NCI-H1105 treated with DMSO at 0.1 percent for 48 hours (cell line): ENCODE data around the gene NEK5.
A peak's percentile ranks its signal among the peaks of the same experiment; 100 is the strongest.
"Not testable (repeated sequence)": the region's sequence is repeated elsewhere in the genome, so short reads cannot be mapped to it uniquely, and the experiment has no call there.

ENCODE experiments used
- DNase-seq: peaks from one replicate; lab custom pipeline; 2025; lab: John Stamatoyannopoulos, UW

Gene NEK5, protein sequence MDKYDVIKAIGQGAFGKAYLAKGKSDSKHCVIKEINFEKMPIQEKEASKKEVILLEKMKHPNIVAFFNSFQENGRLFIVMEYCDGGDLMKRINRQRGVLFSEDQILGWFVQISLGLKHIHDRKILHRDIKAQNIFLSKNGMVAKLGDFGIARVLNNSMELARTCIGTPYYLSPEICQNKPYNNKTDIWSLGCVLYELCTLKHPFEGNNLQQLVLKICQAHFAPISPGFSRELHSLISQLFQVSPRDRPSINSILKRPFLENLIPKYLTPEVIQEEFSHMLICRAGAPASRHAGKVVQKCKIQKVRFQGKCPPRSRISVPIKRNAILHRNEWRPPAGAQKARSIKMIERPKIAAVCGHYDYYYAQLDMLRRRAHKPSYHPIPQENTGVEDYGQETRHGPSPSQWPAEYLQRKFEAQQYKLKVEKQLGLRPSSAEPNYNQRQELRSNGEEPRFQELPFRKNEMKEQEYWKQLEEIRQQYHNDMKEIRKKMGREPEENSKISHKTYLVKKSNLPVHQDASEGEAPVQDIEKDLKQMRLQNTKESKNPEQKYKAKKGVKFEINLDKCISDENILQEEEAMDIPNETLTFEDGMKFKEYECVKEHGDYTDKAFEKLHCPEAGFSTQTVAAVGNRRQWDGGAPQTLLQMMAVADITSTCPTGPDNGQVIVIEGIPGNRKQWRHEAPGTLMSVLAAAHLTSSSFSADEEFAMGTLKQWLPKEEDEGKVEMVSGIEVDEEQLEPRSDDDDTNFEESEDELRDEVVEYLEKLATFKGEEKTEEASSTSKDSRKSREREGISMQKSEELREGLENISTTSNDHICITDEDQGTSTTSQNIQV

GRCh38 chr13:52128714-52129700 is at the start of gene NEK5:
Gene NEK5, minus strand, starts transcription at chr13:52129073. Its CDS starts 1,591 bp downstream, at chr13:52127482.
- DNase-seq: peak; percentile 32

GRCh38 chr13:52177276-52177675 is 48.4 kb upstream of the NEK5 start:
- no peak for DNase-seq

DNA sequence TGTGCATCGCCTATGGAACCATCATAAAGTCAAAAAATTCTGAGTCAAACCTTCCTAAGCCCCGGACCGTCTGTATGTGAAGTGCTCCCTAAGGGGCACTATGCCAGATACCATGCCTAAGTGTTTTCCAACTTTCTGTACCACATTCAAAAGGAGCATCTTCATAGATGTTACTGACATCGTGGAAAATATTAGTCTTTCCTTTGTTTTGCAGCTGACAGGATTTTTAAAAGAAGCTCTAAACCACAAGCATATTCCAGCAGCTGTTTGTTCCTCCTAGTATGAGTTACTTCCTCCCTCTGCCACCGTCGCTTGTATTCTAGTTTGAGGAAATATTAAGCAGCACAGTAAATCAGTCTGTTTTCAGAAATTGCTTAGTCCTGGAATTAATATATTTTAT is 45.1 kb upstream of the NEK5 start:
- DNase-seq: not testable (repeated sequence)

- DNase-seq: no peak
Measured at GRCh38 chr13:52173373-52173772, 44.5 kb upstream of the NEK5 start.

DNA sequence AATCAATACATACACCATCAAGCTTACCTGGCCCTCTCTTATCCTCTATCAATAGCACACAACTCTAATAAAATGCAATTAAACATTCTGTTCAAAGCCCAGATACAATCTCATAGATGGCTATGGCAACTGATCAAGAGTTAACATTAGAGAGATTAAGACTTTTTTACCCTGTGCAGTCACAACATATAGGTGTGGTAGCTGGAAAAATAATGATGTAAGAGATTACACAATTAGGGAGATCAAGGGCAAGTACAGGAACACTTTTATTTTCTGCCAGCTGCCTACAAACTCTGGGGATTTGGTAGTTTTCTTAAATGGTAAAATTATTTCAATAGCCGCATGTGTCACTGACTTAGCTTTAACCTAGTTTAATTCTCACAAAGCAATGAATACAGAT is 42.8 kb upstream of the NEK5 start:
- DNase-seq: not testable (repeated sequence)

GRCh38 chr13:52170828-52171391 is 42.0 kb upstream of the NEK5 start:
- DNase-seq: not testable (repeated sequence)

DNA sequence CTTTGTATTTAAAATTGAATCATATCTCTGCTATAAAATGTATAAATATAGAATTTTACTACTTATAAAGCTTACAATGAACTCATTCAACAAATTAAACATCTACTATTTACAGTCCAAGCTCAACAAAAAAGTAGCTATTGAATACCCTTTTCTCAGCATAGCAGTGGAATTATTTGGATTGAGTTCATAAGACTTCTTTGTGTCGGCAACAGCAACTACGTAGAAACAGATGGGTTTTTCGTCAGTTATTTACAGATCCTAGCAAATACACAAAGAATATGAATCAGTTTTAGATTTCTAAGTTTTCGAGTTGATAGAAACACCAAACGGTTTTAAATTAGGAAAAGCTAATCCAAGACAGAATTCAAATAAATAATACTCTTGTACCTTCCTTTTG is 41.0 kb upstream of the NEK5 start:
- no peak for DNase-seq

- DNase-seq: no peak
Measured at GRCh38 chr13:52165411-52165810, 36.5 kb upstream of the NEK5 start.

GRCh38 chr13:52164989-52165388 is 36.1 kb upstream of the NEK5 start:
- DNase-seq: no peak

GRCh38 chr13:52163878-52164277 is 35.0 kb upstream of the NEK5 start:
- DNase-seq: not testable (repeated sequence)

DNA sequence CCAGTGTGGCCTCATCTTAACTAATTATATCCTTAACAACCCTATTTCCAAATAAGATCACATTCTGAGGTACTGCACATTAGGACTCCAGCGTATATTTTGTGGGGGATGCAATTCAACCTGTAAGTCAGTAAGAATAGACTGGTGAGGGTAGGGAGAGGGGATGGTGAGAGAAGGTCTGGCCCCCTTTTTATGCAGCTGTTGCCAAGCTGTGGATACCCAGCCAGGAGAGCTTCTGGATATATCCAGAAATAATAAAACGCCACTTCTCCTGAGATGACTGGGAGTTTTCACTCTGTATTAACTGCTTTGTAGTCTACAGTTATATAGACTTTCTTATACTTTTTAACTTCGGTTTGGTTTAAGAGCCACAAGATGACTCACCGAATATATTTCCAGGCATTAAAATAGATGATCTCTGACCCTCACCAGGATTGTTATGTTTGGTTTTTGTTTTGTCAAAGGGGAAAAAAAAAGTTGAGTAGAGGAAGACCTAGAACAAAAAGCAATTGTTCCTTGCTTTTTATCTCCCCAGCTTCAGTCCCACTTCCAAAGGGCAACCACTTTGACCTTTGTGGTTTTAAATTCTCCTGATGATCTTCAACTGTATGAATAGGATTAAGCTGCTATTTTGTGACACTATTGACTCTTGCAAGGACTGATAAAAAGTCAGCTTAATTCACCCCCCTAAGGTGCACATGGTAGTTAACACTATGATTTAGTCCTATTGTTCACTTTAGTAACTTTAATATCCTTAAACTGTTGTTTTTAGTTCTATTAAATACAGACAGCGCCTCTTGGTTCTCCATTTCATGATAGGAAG is 33.6 kb upstream of the NEK5 start:
- no peak for DNase-seq

- no peak for DNase-seq
Measured at GRCh38 chr13:52161181-52161646, 32.3 kb upstream of the NEK5 start.

- no peak for DNase-seq
Measured at GRCh38 chr13:52160506-52160905, 31.6 kb upstream of the NEK5 start.

DNA sequence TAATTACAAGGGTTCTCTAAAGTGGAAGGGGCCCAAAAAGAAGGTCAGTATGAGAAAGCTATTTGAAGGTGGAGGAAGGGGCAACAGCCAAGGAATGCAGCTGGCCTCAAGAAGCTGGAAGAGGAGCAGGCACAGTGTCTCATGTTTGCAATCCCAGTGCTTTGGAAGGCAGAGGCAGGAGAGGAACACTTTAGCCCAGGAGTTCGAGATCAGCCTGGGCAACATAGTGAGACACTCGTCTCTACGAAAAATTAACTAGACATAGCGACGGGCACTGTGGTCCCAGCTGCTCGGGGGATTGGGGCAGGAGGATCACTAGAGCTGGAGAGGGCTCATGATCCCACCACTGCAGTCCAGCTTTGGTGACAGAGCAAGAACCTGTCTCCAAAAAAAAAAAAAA is 31.2 kb upstream of the NEK5 start:
- no peak for DNase-seq

- DNase-seq: peak; percentile 34
Measured at GRCh38 chr13:52159159-52159982, 30.5 kb upstream of the NEK5 start, which contains the start of gene NEK3. Gene NEK3, minus strand, starts transcription at chr13:52159597. Its CDS starts 3,406 bp downstream, at chr13:52156191.

DNA sequence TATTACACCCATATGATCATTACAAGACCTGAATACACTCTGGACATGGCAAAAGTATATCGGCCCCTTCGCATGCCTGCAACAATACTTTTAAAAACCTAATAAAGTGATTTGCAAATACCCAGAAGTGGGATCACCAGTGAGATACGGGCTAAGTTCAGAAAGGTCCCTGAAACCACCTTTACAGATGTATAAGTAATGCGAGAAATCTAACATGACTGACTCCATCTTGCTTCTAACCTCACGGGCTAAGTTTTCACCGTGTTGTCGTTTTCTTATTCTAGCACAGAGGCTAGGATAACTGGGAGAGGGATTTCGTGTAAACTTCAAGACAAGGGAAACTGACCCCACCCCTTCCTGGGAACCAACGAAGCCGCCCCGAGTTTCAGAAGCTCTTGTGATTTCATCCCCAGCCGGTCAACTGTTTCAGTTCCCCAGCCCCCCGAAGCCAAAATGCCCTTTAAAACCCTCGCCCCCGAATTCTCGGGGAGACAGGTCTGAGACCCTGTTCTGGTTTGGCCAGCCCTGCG is 29.8 kb upstream of the NEK5 start:
- DNase-seq: no peak

DNA sequence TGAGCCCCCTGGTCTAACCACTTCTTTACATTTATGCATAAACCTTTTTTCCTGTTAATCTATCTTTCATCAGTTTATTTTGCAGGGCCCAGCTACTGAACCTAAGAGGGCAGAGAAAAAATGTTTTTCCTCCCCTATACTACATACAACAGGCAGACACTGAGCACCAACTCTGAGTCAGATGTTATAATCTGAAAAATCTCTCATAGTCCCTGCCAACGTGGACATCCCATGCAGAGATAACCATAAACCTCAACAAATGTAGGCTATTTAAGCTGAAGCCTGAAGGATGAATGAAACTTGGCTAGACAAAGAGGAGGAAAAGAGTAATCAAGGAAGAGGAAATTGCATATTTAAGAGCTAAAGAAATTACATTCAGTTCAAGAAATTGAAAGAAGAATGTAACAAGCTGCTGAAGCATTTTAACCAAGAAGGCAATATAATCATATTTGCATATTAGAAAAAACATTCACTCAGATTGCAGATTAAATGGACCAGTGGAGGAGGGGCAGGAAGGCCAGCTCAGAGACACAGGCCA is 27.9 kb upstream of the NEK5 start:
- DNase-seq: no peak

DNA sequence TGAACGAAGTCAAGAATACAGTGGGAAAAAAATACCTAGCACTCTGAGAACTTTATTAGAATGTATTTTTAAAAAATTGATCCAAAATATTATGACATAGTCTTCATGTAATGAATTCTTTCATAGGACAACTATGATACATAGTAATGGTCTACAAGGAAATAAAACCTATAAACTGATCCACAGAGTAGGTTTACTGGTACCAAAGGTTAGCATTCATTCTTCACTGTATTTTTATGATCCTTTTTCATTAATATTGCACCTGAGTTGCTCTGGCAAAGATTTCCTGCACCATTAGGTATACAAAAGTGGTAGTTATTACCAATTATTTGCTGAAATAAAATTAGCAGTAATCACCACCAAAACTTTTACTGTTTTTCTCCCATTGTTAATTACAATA is 26.3 kb upstream of the NEK5 start:
- no peak for DNase-seq

DNA sequence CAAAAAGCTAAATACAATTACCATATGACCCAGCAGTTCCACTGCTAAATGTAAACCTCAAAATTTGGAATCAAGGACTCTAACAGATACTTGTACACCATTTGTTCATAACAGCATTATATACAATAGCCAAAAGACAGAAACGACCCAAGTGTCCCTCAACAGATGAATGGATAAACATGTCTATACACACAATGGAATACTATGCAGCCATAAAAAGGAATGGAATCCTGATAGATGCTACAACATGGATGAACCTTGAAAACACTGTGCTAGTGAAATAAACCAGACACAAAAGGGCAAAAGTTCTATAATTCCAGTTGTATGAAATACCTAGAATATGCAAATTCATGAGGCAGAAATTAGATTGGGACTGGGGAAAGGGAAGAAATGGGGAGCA is 18.4 kb upstream of the NEK5 start:
- no peak for DNase-seq
